Measurements from ENCODE around the gene TBC1D4.

Gene TBC1D4

GRCh38 chr13:75384879-75385707 lies 96.9 kb downstream of the TBC1D4 start:
- peak; percentile 63 for DNase-seq

- no peak for DNase-seq
These were observed 98.8 kb downstream of the TBC1D4 start for GRCh38 chr13:75383064-75383715.

GRCh38 chr13:75378301-75378700 lies 103.7 kb downstream of the TBC1D4 start:
- DNase-seq = no peak

- DNase-seq = no peak
These were observed 105.1 kb downstream of the TBC1D4 start for GRCh38 chr13:75376792-75377402.

- no peak for DNase-seq
These were observed 106.6 kb downstream of the TBC1D4 start for GRCh38 chr13:75375329-75375728.

GRCh38 chr13:75373988-75374387 lies 108.0 kb downstream of the TBC1D4 start:
- DNase-seq = no peak

- no peak for DNase-seq
These were observed 108.8 kb downstream of the TBC1D4 start for GRCh38 chr13:75372923-75373841.

- peak; percentile 58 for DNase-seq
These were observed 109.5 kb downstream of the TBC1D4 start for GRCh38 chr13:75372517-75372916.

GRCh38 chr13:75371203-75371602 lies 110.8 kb downstream of the TBC1D4 start:
- DNase-seq = no peak

GRCh38 chr13:75370774-75371173 lies 111.2 kb downstream of the TBC1D4 start:
- DNase-seq = no peak

- DNase-seq = no peak
These were observed 112.0 kb downstream of the TBC1D4 start for GRCh38 chr13:75369981-75370380.

- no peak for DNase-seq
These were observed 113.8 kb downstream of the TBC1D4 start for GRCh38 chr13:75368167-75368566.

GRCh38 chr13:75366380-75367280 lies 115.3 kb downstream of the TBC1D4 start:
- no peak for DNase-seq

GRCh38 chr13:75365724-75366173 lies 116.2 kb downstream of the TBC1D4 start:
- no peak for DNase-seq

GRCh38 chr13:75364131-75364713 lies 117.7 kb downstream of the TBC1D4 start:
- no peak for DNase-seq

GRCh38 chr13:75363371-75363770 lies 118.6 kb downstream of the TBC1D4 start:
- no peak for DNase-seq

- no peak for DNase-seq
These were observed 119.9 kb downstream of the TBC1D4 start for GRCh38 chr13:75362026-75362425.

- DNase-seq = no peak
These were observed 121.8 kb downstream of the TBC1D4 start for GRCh38 chr13:75360170-75360569.

- no peak for DNase-seq
These were observed 122.7 kb downstream of the TBC1D4 start for GRCh38 chr13:75359266-75359665.

GRCh38 chr13:75357576-75358289 lies 124.2 kb downstream of the TBC1D4 start:
- DNase-seq = peak; percentile 41

GRCh38 chr13:75356421-75356820 lies 125.5 kb downstream of the TBC1D4 start:
- no peak for DNase-seq

Data from DMS53 (cell line).